Panc1 (cell line): Measurements from ENCODE around the gene PTEN. TPM values are rescaled to one million over a fixed set of nuclear protein-coding genes. Genes with fewer than 3 reads are reported as not detected.

Source experiments
- ATAC-seq: fragments of 200-7000 bp; cut with Tn5 transposase; 2 replicates; pipeline ENCODE4 v1.9.1; 2020; ENCODE audit warnings: mild to moderate bottlenecking, moderate library complexity
- BruUV-seq: library from RNA; stranded (reverse); fragments of 400-500 nt; replicated peaks from 2 replicates; lab custom pipeline; 2021; lab: Mats Ljungman, UMichigan
- CTCF ChIA-PET: fragments of 300-600 bp; sonication (Branson Sonifier 250); formaldehyde crosslinking; loops from one replicate; lab custom pipeline; 2022; ENCODE audit warnings: antibody characterized with exemption; lab: Charles Lee
- POLR2A ChIA-PET: fragments of 300-600 bp; sonication (Branson Sonifier 250); formaldehyde crosslinking; loops from one replicate; lab custom pipeline; 2022; ENCODE audit warnings: antibody characterized with exemption; lab: Charles Lee
- DNase-seq: peaks from one replicate; pipeline ENCODE4 v3.0.0-alpha.2; 2010; ENCODE audit warnings: low read depth, low spot score
- H3K27ac ChIP-seq: 2 replicates; pipeline ENCODE4 v1.5.1; 2011; ENCODE audit warnings: mild to moderate bottlenecking, low read length, inconsistent platforms
- H3K27me3 ChIP-seq: fragments of 200-500 bp; sonication (Bioruptor generic); 2 replicates; pipeline ENCODE4 v1.6.0; 2014; ENCODE audit warnings: low read length, inconsistent platforms; ENCODE audit not compliant: control insufficient read depth, insufficient read depth
- H3K36me3 ChIP-seq: fragments of 200-500 bp; sonication (Bioruptor generic); 2 replicates; pipeline ENCODE4 v1.5.1; 2014; ENCODE audit warnings: inconsistent platforms, mild to moderate bottlenecking, low read length, moderate library complexity; ENCODE audit not compliant: control insufficient read depth, insufficient read depth
- H3K4me1 ChIP-seq: 2 replicates; pipeline ENCODE4 v1.5.1; 2011; ENCODE audit warnings: inconsistent platforms, mild to moderate bottlenecking, low read length, moderate library complexity; ENCODE audit not compliant: control insufficient read depth, insufficient read depth
- H3K4me3 ChIP-seq, 2 experiments: 2 replicates each; pipeline ENCODE4 v1.5.1; 2011 to 2012; ENCODE audit warnings: low read depth in 2 of 2, low read length in 2 of 2, mild to moderate bottlenecking in 2 of 2, inconsistent platforms in 1 of 2, moderate library complexity in 1 of 2
- H3K9me3 ChIP-seq: fragments of 200-500 bp; sonication (Bioruptor generic); 2 replicates; pipeline ENCODE4 v1.5.1; 2014; ENCODE audit warnings: low read depth, mild to moderate bottlenecking, inconsistent platforms, low read length, moderate library complexity; ENCODE audit not compliant: control insufficient read depth, insufficient read depth
- POLR2AphosphoS5 ChIP-seq: IDR thresholded peaks from 2 replicates; pipeline ENCODE4 v1.6.1; 2012; ENCODE audit warnings: mild to moderate bottlenecking, low read depth, low read length, moderate library complexity
- SIN3A ChIP-seq: IDR thresholded peaks from 2 replicates; pipeline ENCODE4 v1.6.1; 2012; ENCODE audit warnings: low read depth, mild to moderate bottlenecking, low read length, moderate library complexity, borderline replicate concordance; ENCODE audit not compliant: insufficient read depth
- TCF7L2 ChIP-seq: IDR thresholded peaks from 2 replicates; pipeline ENCODE4 v1.6.1; 2011; ENCODE audit warnings: mild to moderate bottlenecking, low read depth, low read length, inconsistent platforms
- in situ Hi-C: cut with HindIII; loops from 2 replicates; pipeline ENCODE4 v1.10.0; 2016; ENCODE audit warnings: low sequenced_read_pairs, low pct_unique_long_range_greater_than_20kb
- intact Hi-C: fragments of 100-400 bp; cut with micrococcal nuclease; formaldehyde crosslinking; loops from one replicate; pipeline ENCODE4 v1.10.0; 2022; ENCODE audit not compliant: unreplicated experiment
- total RNA-seq: library from RNA; stranded (reverse); gene quantifications from one replicate; pipeline ENCODE4 v1.2.1, GENCODE V29; 2021; ENCODE audit not compliant: unreplicated experiment
- TF ChIP-seq, protein P1 (sequence below): fragments of 450-650 bp; IDR thresholded peaks from 2 replicates; pipeline ENCODE4 v1.5.1; 2017; ENCODE audit warnings: mild to moderate bottlenecking
- TF ChIP-seq, protein P2 (sequence below), 2 experiments: IDR thresholded peaks; 2 replicates each; pipeline ENCODE4 v1.6.1; 2011 to 2012; ENCODE audit warnings: low read depth in 2 of 2, control low read depth in 1 of 2, low read length in 1 of 2, mild to moderate bottlenecking in 1 of 2, moderate library complexity in 1 of 2; ENCODE audit not compliant: insufficient read depth in 1 of 2

PTEN gene
- total RNA-seq, 1 experiment from 2014 or later = 88.9 TPM

GRCh38 chr10:87966459-87966858 is 103.0 kb downstream of the PTEN start:
- CTCF ChIA-PET = no interaction called here

DNA sequence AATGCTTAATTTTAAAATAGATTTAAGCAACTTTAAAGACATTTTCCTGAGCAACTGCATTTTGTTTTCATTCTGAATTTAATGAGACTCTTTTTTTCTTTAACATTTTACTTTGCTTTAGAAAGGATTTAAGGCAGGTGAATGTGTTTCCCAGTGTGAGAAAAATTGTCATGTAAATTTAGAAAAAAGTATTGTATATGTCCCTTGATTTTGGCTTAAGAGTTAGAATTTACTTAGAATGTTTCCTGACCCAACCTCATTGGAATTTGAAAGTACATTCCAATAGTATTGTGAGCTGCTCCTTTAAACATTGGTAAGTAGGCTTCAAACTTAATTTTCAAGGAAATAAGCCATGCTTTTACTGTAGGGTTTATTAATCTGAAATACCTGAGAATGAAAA is 110.2 kb downstream of the PTEN start:
- no peak for DNase-seq
- Histone ChIP-seq H3K36me3 (peaks cover 2% of the 10 kb centered on the region; the same call in 1 of the 2 replicates), H3K4me1 (no peaks in the 10 kb centered on the region), H3K27ac (no peak overlapping the region), H3K9me3 (no peaks in the 10 kb centered on the region), H3K27me3 (no peaks in the 10 kb centered on the region), H3K4me3 (no peak overlapping the region)
- ATAC-seq = no peak
- BruUV-seq = no TSS peak
- in situ Hi-C loops = no loop called here
- TF ChIP-seq SIN3A (no peak), POLR2AphosphoS5 (no peak), TCF7L2 (no peak)
- TF ChIP-seq, protein P1, sequence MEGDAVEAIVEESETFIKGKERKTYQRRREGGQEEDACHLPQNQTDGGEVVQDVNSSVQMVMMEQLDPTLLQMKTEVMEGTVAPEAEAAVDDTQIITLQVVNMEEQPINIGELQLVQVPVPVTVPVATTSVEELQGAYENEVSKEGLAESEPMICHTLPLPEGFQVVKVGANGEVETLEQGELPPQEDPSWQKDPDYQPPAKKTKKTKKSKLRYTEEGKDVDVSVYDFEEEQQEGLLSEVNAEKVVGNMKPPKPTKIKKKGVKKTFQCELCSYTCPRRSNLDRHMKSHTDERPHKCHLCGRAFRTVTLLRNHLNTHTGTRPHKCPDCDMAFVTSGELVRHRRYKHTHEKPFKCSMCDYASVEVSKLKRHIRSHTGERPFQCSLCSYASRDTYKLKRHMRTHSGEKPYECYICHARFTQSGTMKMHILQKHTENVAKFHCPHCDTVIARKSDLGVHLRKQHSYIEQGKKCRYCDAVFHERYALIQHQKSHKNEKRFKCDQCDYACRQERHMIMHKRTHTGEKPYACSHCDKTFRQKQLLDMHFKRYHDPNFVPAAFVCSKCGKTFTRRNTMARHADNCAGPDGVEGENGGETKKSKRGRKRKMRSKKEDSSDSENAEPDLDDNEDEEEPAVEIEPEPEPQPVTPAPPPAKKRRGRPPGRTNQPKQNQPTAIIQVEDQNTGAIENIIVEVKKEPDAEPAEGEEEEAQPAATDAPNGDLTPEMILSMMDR = no peak
- TF ChIP-seq, protein P2, sequence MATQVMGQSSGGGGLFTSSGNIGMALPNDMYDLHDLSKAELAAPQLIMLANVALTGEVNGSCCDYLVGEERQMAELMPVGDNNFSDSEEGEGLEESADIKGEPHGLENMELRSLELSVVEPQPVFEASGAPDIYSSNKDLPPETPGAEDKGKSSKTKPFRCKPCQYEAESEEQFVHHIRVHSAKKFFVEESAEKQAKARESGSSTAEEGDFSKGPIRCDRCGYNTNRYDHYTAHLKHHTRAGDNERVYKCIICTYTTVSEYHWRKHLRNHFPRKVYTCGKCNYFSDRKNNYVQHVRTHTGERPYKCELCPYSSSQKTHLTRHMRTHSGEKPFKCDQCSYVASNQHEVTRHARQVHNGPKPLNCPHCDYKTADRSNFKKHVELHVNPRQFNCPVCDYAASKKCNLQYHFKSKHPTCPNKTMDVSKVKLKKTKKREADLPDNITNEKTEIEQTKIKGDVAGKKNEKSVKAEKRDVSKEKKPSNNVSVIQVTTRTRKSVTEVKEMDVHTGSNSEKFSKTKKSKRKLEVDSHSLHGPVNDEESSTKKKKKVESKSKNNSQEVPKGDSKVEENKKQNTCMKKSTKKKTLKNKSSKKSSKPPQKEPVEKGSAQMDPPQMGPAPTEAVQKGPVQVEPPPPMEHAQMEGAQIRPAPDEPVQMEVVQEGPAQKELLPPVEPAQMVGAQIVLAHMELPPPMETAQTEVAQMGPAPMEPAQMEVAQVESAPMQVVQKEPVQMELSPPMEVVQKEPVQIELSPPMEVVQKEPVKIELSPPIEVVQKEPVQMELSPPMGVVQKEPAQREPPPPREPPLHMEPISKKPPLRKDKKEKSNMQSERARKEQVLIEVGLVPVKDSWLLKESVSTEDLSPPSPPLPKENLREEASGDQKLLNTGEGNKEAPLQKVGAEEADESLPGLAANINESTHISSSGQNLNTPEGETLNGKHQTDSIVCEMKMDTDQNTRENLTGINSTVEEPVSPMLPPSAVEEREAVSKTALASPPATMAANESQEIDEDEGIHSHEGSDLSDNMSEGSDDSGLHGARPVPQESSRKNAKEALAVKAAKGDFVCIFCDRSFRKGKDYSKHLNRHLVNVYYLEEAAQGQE (IDR thresholded peaks at IDR 0.05; ENCODE audit: insufficient read depth in 1 of 2, low read depth in 2 of 2, low read length in 1 of 2) = no peak
- CTCF ChIA-PET = no interaction called here
- intact Hi-C loops = no loop called here
- POLR2A ChIA-PET = no interaction called here

More at GRCh38 chr10:87966459-87966858, 103.0 kb downstream of the PTEN start:
- ATAC-seq (no peak), DNase-seq (no peak)
- Histone ChIP-seq H3K27ac (no peak overlapping the region), H3K4me3 (no peak overlapping the region), H3K27me3 (no peaks in the 10 kb centered on the region), H3K36me3 (peaks cover 7% of the 10 kb centered on the region), H3K4me1 (no peaks in the 10 kb centered on the region; the same call in 1 of the 2 replicates), H3K9me3 (no peaks in the 10 kb centered on the region)
- TF ChIP-seq SIN3A (no peak), TCF7L2 (no peak)
- intact Hi-C loops (no loop called here), in situ Hi-C loops (no loop called here)
- POLR2A ChIA-PET = no interaction called here
- BruUV-seq = no TSS peak

DNA sequence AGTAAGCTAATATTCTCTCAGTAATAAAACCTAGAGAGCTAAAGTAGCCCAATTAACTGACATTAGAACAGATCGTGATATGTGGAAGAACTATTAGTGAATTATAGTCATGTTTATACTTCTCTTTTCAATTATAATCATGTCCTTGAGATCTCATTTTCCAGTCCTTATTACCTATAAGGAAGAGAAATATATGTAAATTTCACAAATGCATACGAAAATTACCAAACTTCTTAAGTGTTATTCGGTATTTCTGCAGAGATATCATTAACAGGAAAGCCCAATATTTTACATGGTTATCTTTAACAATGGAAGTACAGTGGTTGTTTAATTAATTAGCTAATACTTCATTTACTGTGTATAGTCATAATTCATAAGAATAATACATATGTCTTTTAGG is 110.7 kb downstream of the PTEN start:
- in situ Hi-C loops = no loop called here
- no TSS peak for BruUV-seq
- Histone ChIP-seq H3K27ac (no peak overlapping the region), H3K36me3 (peaks cover 2% of the 10 kb centered on the region; the same call in 1 of the 2 replicates), H3K4me1 (no peaks in the 10 kb centered on the region), H3K27me3 (no peaks in the 10 kb centered on the region), H3K9me3 (no peaks in the 10 kb centered on the region), H3K4me3 (no peak overlapping the region)
- no peak for ATAC-seq
- DNase-seq = no peak
- POLR2A ChIA-PET = no interaction called here
- intact Hi-C loops = no loop called here
- CTCF ChIA-PET = no interaction called here
- TF ChIP-seq SIN3A (no peak), TCF7L2 (no peak)
- TF ChIP-seq, protein P2 (IDR thresholded peaks at IDR 0.05; ENCODE audit: insufficient read depth in 1 of 2, low read depth in 2 of 2, low read length in 1 of 2) = no peak
